Nucleus accumbens (tissue), 56 donors: ENCODE results near the gene TSEN34.
A peak's percentile ranks its signal among the peaks of the same experiment; 100 is the strongest.
"Not testable (repeated sequence)": the region's sequence is repeated elsewhere in the genome, so short reads cannot be mapped to it uniquely, and the experiment has no call there.

Source experiments
- DNase-seq, 56 donors: peaks; one replicate each; lab custom pipeline; 2025; lab: John Stamatoyannopoulos, UW

Gene TSEN34

GRCh38 chr19:54229146-54229545, 38.0 kb downstream of the TSEN34 start:
- DNase-seq = no peak

DNA sequence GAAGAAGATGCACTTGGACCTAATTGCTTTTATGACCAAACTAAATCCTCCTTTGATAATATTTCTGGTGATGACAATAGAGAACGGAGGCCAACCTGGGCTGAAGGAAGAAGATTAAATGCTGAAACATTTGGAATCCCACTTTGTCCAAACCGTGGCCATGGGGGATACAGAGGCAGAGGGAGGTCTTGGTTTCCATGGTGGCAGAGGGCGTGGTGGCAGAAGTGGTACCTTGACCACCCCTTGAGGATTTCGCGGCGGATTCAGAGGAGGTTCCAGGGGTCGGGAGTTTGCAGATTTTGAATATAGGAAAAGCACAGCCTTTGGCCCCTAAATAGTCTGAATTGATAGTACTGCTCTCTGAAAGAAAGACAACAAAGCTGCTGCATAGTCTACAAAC, 38.9 kb downstream of the TSEN34 start:
- no peak for DNase-seq

GRCh38 chr19:54231077-54231931, 40.2 kb downstream of the TSEN34 start:
- peak in 52 of 56 donors; percentile 28 to 92 (median 71) for DNase-seq

- DNase-seq = no peak
These were observed 42.8 kb downstream of the TSEN34 start for GRCh38 chr19:54233941-54234340.

DNA sequence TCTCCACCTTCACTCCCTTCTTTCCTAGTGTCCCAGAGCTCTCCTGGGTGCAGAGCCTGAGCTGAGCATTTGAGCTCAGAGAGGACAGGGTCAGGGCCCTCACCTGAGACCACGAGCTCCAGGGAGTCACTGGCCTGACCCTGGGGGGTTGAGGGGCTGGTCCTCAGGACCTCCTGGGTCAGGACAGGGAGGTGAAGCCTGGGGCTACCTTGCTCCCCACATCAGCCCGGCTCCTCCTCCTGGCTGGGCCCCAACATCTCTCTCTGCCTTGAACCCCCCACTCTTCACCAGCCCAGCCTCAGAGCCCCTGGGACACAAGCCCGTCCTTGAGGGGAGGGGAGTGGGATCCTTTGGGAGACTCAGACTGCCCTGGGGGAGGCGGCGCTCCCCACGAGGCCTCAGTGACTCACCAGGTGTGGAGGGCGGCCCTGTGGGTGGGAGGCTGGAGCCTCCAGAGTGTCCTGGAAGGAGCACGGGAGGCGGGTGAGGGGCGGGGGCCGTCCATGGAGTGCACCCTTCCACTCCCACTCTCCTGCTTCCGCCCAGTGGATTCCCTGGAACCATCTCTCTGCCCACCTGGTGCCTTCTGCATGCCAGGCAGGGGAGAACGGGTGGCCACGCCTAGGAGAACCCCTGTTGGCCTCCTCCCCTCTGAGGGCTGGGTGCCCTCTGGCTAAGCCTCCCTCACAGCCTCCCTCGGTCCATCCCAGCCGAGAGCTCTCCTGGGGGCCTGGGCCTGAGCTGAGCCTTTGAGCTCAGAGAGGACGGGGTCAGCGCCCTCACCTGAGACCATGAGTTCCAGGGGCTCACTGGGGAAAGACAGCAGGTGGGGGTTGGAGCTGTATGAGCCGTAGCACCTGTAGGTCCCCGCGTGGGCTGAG, 48.6 kb downstream of the TSEN34 start:
- not testable (repeated sequence) for DNase-seq

DNA sequence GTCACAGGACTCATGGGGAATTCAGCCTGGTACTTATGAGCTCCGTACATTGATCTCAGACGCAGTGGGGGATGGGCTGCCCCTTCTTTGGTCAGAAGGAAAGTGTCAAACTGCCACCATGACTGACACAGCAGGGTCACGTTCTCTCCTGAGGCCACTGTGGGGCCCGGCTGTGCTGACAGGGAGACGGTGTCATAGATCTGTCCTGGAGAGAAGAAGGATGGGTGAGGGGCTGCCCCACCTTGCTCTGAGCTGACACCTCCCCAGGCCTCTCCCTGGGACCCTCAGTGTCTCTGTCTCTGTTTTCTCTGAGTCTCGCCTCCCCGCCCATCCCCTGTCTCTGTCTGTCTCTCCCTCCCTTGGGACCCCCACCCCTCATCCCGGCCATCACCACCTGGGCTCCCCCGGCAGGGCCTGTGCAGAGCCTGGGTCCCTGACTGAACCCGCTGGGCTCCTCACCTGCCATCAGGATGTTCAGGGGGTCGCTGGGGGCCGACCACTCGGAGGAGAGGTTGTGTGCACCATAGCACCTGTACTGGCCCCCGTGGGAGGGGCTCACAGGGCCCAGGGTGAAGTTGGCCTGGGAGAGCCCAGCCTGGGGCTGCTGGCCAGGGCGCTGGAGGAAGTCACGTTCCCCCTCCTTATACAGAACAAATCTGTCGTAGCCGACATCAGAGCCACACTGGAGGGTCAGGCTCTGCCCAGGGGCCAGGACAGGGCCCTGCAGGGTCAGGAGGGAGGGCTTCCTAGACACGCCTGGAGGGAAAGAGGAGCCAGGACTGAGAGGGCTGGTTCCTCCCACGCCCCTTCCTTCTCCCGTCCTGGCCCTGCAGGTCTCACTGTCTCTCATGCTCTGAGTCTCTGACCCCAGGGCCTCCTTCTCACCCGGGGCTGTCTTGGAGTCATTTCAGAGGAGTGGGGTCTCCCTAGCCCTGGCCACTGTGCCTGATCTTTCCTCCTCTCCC, 49.5 kb downstream of the TSEN34 start:
- not testable (repeated sequence) for DNase-seq

DNA sequence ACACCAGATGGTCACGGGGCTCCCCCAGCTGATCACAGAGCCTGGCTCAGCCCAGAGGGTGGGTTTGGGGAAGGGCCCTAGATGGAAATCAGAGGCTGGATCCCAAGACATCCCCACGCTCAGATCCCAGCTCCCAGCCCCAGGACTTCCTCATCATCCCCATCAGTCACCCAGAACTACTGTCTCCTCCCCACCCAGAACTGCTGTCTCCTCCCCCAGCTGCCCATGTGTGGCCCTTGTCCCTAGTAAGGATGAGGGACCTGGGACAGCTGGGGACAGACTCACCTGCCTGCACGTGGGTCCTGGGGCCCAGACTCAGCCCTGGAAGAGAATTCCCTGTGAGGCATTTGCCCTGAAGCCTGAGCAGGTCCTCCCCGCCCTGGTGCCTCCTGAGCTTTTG, 51.1 kb downstream of the TSEN34 start:
- DNase-seq = not testable (repeated sequence)

GRCh38 chr19:54242646-54243045, 51.5 kb downstream of the TSEN34 start, which contains the start of gene LILRA6:
TSS of gene LILRA6 (minus strand) at chr19:54242790.
- not testable (repeated sequence) for DNase-seq

DNA sequence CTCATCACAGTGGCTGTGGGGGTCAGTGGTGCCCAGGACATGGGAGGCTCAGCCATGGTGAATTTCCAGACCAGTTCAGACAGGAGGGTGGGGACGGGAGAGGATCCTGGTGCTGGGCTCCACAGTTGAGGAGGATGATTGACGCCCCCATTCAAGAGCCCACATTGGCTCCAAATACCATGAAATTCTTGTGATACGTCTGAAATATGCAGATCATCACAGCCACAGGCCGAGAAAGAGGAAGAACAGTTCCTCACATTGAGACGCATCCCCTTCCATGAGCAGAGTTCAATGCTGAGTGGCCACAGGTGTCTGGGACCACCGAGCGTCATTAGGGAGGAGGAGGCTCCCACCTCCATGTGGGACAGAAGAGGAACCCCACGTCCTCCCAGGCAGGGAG, 52.7 kb downstream of the TSEN34 start:
- DNase-seq = not testable (repeated sequence)
